ENCODE data around the gene LDHAL6A. TPM values are rescaled to one million over a fixed set of nuclear protein-coding genes. Genes with fewer than 3 reads are reported as not detected.

The LDHAL6A gene
- total and polyA plus RNA-seq, 11 donors = not detected

GRCh38 chr11:18485913-18486528 is 30.4 kb downstream of the LDHAL6A start:
- H3K36me3 ChIP-seq = peaks cover 0 to 90% (median 82%) of the 10 kb centered on the region in 9 donors
- no peaks in the 10 kb centered on the region for H3K9me3 ChIP-seq
- ATAC-seq (no peak), DNase-seq (no peak)
- intact Hi-C loops (cut with DNase I) = no loop called here
- H3K27ac ChIP-seq = no peak overlapping the region
- TF ChIP-seq CTCF (IDR thresholded peaks at IDR 0.05) (no peak), POLR2A (IDR thresholded peaks at IDR 0.05) (no peak)
- no peak overlapping the region for H3K4me3 ChIP-seq
- H3K4me1 ChIP-seq = peaks cover 0 to under 1% (median 0%) of the 10 kb centered on the region in 12 donors
- 97 to 99% (median 98%) methylated on average over 4 to 8 of the region's 8 CpGs for WGBS, 4 donors
- no peaks in the 10 kb centered on the region for H3K27me3 ChIP-seq

GRCh38 chr11:18490319-18490718 is 34.7 kb downstream of the LDHAL6A start:
- Histone ChIP-seq H3K27ac (no peak overlapping the region), H3K4me3 (no peak overlapping the region), H3K36me3 (peaks cover 0 to 89% (median 76%) of the 10 kb centered on the region in 9 donors), H3K9me3 (no peaks in the 10 kb centered on the region), H3K4me1 (peaks cover 0 to 4% (median 0%) of the 10 kb centered on the region in 12 donors), H3K27me3 (no peaks in the 10 kb centered on the region)
- WGBS, 4 donors = 51 to 78% (median 69%) methylated on average over 1 of the region's 1 CpG
- DNase-seq = no peak
- intact Hi-C loops (cut with DNase I) = loop anchor here in 1 of 10 donors (10.0 kb wide), 1 partner anchor 136 kb away; no protein-coding TSS in a partner anchor
- TF ChIP-seq POLR2A (IDR thresholded peaks at IDR 0.05) (no peak), CTCF (IDR thresholded peaks at IDR 0.05) (no peak)
- ATAC-seq = no peak

GRCh38 chr11:18490736-18491485 is 35.3 kb downstream of the LDHAL6A start:
- 86 to 92% (median 89%) methylated on average over 15 of the region's 15 CpGs for whole genome bisulfite sequencing, 4 donors
- Histone ChIP-seq H3K9me3 (no peaks in the 10 kb centered on the region), H3K4me1 (peaks cover 0 to 4% (median 0%) of the 10 kb centered on the region in 12 donors), H3K27ac (no peak overlapping the region), H3K36me3 (peaks cover 0 to 90% (median 76%) of the 10 kb centered on the region in 9 donors), H3K27me3 (no peaks in the 10 kb centered on the region), H3K4me3 (no peak overlapping the region)
- intact Hi-C loops (cut with DNase I) = loop anchor here in 1 of 10 donors (10.0 kb wide), 1 partner anchor 136 kb away; no protein-coding TSS in a partner anchor
- TF ChIP-seq POLR2A (IDR thresholded peaks at IDR 0.05) (no peak), CTCF (IDR thresholded peaks at IDR 0.05) (no peak)
- DNase-seq (no peak), ATAC-seq (no peak)

- no peak for DNase-seq
- Histone ChIP-seq H3K9me3 (no peaks in the 10 kb centered on the region), H3K4me3 (no peak overlapping the region), H3K27ac (no peak overlapping the region), H3K4me1 (peaks cover 0 to 4% (median 0%) of the 10 kb centered on the region in 12 donors), H3K36me3 (peaks cover 0 to 98% (median 80%) of the 10 kb centered on the region in 9 donors), H3K27me3 (no peaks in the 10 kb centered on the region)
- intact Hi-C loops (cut with DNase I) = loop anchor here in 1 of 10 donors (10.0 kb wide), 1 partner anchor 137 kb away; no protein-coding TSS in a partner anchor
- 89 to 94% (median 91%) methylated on average over 2 of the region's 2 CpGs for WGBS, 4 donors
- no peak for ATAC-seq
- no peak for TF ChIP-seq CTCF (IDR thresholded peaks at IDR 0.05)
- no peak for TF ChIP-seq POLR2A (IDR thresholded peaks at IDR 0.05)
Observed at GRCh38 chr11:18491924-18492323, 36.3 kb downstream of the LDHAL6A start.

Data from heart left ventricle (tissue), 16 donors.